CD4-positive, alpha-beta T cell (primary cell): ENCODE results near the gene CSNK2A1. TPM values are rescaled to one million over a fixed set of nuclear protein-coding genes. Genes with fewer than 3 reads are reported as not detected.

Experiments
- ATAC-seq: fragments of 200-7000 bp; cut with Tn5 transposase; one replicate; pipeline ENCODE4 v1.10.0; 2022; ENCODE audit warnings: mild to moderate bottlenecking; ENCODE audit not compliant: poor library complexity
- CTCF ChIA-PET: fragments of 350-600 bp; sonication (Branson Sonifier 250); formaldehyde crosslinking; loops from one replicate; lab custom pipeline; 2021; ENCODE audit warnings: antibody characterized with exemption, inconsistent platforms; lab: Charles Lee
- POLR2A ChIA-PET: fragments of 350-600 bp; sonication (Branson Sonifier 250); formaldehyde crosslinking; loops from one replicate; lab custom pipeline; 2021; ENCODE audit warnings: antibody characterized with exemption, inconsistent platforms; lab: Charles Lee
- DNase-seq, 14 experiments: peaks; one replicate each; pipeline ENCODE4 v3.0.0-alpha.2; 2013 to 2020; ENCODE audit warnings: mixed read lengths in 2 of 14
- H3K27ac ChIP-seq, 2 donors: one replicate each; pipeline versions ENCODE4 v1.5.1 to v1.7.0; 2013; ENCODE audit warnings: low read length in 2 of 2, low read depth in 1 of 2, mild to moderate bottlenecking in 1 of 2
- H3K27me3 ChIP-seq, 2 experiments: 1 replicate in 1 of 2; 2 replicates in 1 of 2; pipeline versions ENCODE4 v1.6.1 to v1.7.0; 2013; ENCODE audit warnings: low read length in 2 of 2, control low read depth in 1 of 2, mild to moderate bottlenecking in 1 of 2, moderate library complexity in 1 of 2; ENCODE audit not compliant: insufficient read depth in 2 of 2, control insufficient read depth in 1 of 2
- H3K36me3 ChIP-seq: one replicate; pipeline ENCODE4 v1.6.1; 2013; ENCODE audit warnings: low read length, control low read depth; ENCODE audit not compliant: insufficient read depth
- H3K4me1 ChIP-seq: one replicate; pipeline ENCODE4 v1.6.1; 2013; ENCODE audit warnings: low read length, control low read depth; ENCODE audit not compliant: insufficient read depth
- H3K4me3 ChIP-seq: one replicate; pipeline ENCODE4 v1.5.1; 2013; ENCODE audit warnings: mild to moderate bottlenecking, low read length, moderate library complexity
- H3K9me3 ChIP-seq, 2 experiments: 1 replicate in 1 of 2; 2 replicates in 1 of 2; pipeline versions ENCODE4 v1.6.1 to v1.7.0; 2013; ENCODE audit warnings: low read length in 2 of 2, mild to moderate bottlenecking in 2 of 2, control low read depth in 1 of 2, moderate library complexity in 1 of 2; ENCODE audit not compliant: control insufficient read depth in 1 of 2, insufficient read depth in 1 of 2
- H3K27ac Mint-ChIP-seq: one replicate; pipeline ENCODE4 v1.8.0; 2020; ENCODE audit warnings: mixed read lengths
- H3K27me3 Mint-ChIP-seq: one replicate; pipeline ENCODE4 v1.8.0; 2021; ENCODE audit warnings: mixed read lengths
- H3K36me3 Mint-ChIP-seq: one replicate; pipeline ENCODE4 v1.8.0; 2021; ENCODE audit warnings: low read depth, mixed read lengths
- H3K4me1 Mint-ChIP-seq: one replicate; pipeline ENCODE4 v1.8.0; 2021; ENCODE audit warnings: low read depth, mixed read lengths
- H3K4me3 Mint-ChIP-seq: one replicate; pipeline ENCODE4 v1.8.0; 2020; ENCODE audit warnings: mild to moderate bottlenecking, mixed read lengths
- H3K9me3 Mint-ChIP-seq: one replicate; pipeline ENCODE4 v1.8.0; 2020; ENCODE audit warnings: mixed read lengths
- CTCF ChIP-seq: fragments of 200-600 bp; IDR thresholded peaks from one replicate; pipeline ENCODE4 v1.8.0; 2022; ENCODE audit warnings: antibody characterized with exemption, mild to moderate bottlenecking
- intact Hi-C, 2 experiments: fragments of 100-400 bp; cut with DNase I in 1 of 2; cut with micrococcal nuclease in 1 of 2; formaldehyde crosslinking; loops; one replicate each; pipeline versions ENCODE4 v1.15.1 to v1.9.0; 2023 to 2025; cut with DNase I, micrococcal nuclease
- total RNA-seq, 174 experiments: library from RNA in 2 of 174; stranded (reverse) in 2 of 174; gene quantifications; one replicate each; pipeline ENCODE4 v1.2.3 and lab custom pipeline; 2021 to 2026

The CSNK2A1 gene
- total RNA-seq, 2 experiments from 2014 or later = 55.5 to 56.9 TPM

GRCh38 chr20:427401-427800 lies 116.2 kb downstream of the CSNK2A1 start:
- no peak overlapping the region for H3K27ac Mint-ChIP-seq

GRCh38 chr20:426566-426965 lies 117.0 kb downstream of the CSNK2A1 start:
- POLR2A ChIA-PET = interaction anchor here (1.8 kb wide), 1 partner anchor 12 kb away, joined by 5 read pairs; no protein-coding TSS in a partner anchor

More at GRCh38 chr20:427401-427800, 116.2 kb downstream of the CSNK2A1 start:
- H3K27me3 Mint-ChIP-seq = no peaks in the 10 kb centered on the region
- H3K4me3 Mint-ChIP-seq = no peak overlapping the region
- Histone ChIP-seq H3K36me3 (peaks cover 66% of the 10 kb centered on the region), H3K9me3 (no peaks in the 10 kb centered on the region), H3K27ac (no peak overlapping the region), H3K27me3 (no peaks in the 10 kb centered on the region), H3K4me3 (no peak overlapping the region), H3K4me1 (no peaks in the 10 kb centered on the region)
- intact Hi-C loops = no loop called here
- peaks cover 63% of the 10 kb centered on the region for H3K36me3 Mint-ChIP-seq
- H3K4me1 Mint-ChIP-seq = peaks cover 7% of the 10 kb centered on the region
- TF ChIP-seq CTCF = no peak
- no peak for ATAC-seq
- H3K9me3 Mint-ChIP-seq = no peaks in the 10 kb centered on the region
- ChIA-PET CTCF (no interaction called here), POLR2A (interaction anchor here (1.8 kb wide), 1 partner anchor 11 kb away, joined by 5 read pairs; no protein-coding TSS in a partner anchor)
- no peak for DNase-seq

More at GRCh38 chr20:426566-426965, 117.0 kb downstream of the CSNK2A1 start:
- intact Hi-C loops = no loop called here
- no peak for DNase-seq
- no peak overlapping the region for H3K27ac ChIP-seq
- H3K4me1 ChIP-seq = no peaks in the 10 kb centered on the region
- no peaks in the 10 kb centered on the region for H3K27me3 Mint-ChIP-seq
- CTCF ChIA-PET = interaction anchor here (0.5 to 0.6 kb wide), 2 partner anchors 37 to 52 kb away, joined by 3 read pairs; no protein-coding TSS in a partner anchor
- H3K4me3 Mint-ChIP-seq = no peak overlapping the region
- no peaks in the 10 kb centered on the region for H3K9me3 ChIP-seq
- no peak overlapping the region for H3K27ac Mint-ChIP-seq
- no peak overlapping the region for H3K4me3 ChIP-seq
- no peak for TF ChIP-seq CTCF
- ATAC-seq = no peak
- H3K9me3 Mint-ChIP-seq = no peaks in the 10 kb centered on the region
- peaks cover 71% of the 10 kb centered on the region for H3K36me3 Mint-ChIP-seq
- H3K27me3 ChIP-seq = no peaks in the 10 kb centered on the region
- peaks cover 9% of the 10 kb centered on the region for H3K4me1 Mint-ChIP-seq
- peaks cover 66% of the 10 kb centered on the region for H3K36me3 ChIP-seq

Other genes starting within 250 kb of the CSNK2A1 start
- 10 to 100 TPM; 19.3 to 19.5 TPM for gene ZCCHC3, start 246.2 kb downstream of the CSNK2A1 start, total RNA-seq
- gene SOX12, start 218.2 kb downstream of the CSNK2A1 start, total RNA-seq = 10 to 100 TPM; 11.6 to 11.9 TPM
- gene NRSN2, start 196.7 kb downstream of the CSNK2A1 start, total RNA-seq = 1 to 10 TPM in 1 of 2 experiments, under 1 TPM in 1; 0.69 to 1.3 TPM
- 1 to 10 TPM; 1.3 to 1.5 TPM for gene TRIB3, start 163.0 kb downstream of the CSNK2A1 start, total RNA-seq
- 10 to 100 TPM; 53.3 to 57.3 TPM for gene RBCK1, start 135.5 kb downstream of the CSNK2A1 start, total RNA-seq
- gene TBC1D20, start 81.3 kb downstream of the CSNK2A1 start, total RNA-seq = 10 to 100 TPM; 15.7 to 16.1 TPM
- gene TCF15, start 66.5 kb upstream of the CSNK2A1 start, total RNA-seq = not detected
- gene SRXN1, start 109.4 kb upstream of the CSNK2A1 start, total RNA-seq = 1 to 10 TPM; 1.2 to 1.4 TPM
- not detected for gene SCRT2, start 132.0 kb upstream of the CSNK2A1 start, total RNA-seq
- gene SLC52A3, start 224.7 kb upstream of the CSNK2A1 start, total RNA-seq = not detected